ENCODE results near the gene SNAPC5. TPM values are rescaled to one million over a fixed set of nuclear protein-coding genes. Genes with fewer than 3 reads are reported as not detected.

SNAPC5 gene
- polyA plus RNA-seq, 1 experiment = 31.3 TPM

DNA sequence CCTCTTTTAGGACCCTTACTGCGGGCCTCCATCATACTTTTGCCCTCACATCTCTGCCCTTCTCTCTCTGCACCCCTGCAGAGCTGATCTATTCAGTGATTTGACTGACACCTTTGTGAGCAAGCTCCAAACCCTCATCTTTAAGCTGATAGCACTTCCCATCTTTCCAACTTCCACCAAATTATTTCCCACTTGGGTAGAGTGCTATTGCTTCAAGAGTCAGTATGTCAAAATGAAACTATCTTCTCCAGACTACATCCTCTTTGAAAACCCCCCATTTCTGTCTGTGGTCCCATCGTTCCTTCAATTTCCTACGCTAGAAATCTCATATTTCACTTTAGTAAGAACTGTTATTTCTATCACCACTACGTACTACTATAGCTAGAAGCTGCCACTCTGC lies 27.3 kb upstream of the SNAPC5 start:
- Histone ChIP-seq H3K27me3 (ENCODE audit: control insufficient read depth, insufficient read depth, low read length) (no peaks in the 10 kb centered on the region), H3K27ac (ENCODE audit: low read depth, low read length) (no peak overlapping the region), H3K9me3 (ENCODE audit: control insufficient read depth, insufficient read depth, low read length) (no peaks in the 10 kb centered on the region), H3K4me3 (ENCODE audit: low read depth, low read length) (no peak overlapping the region)
- ChIA-PET CTCF (interaction anchor here (0.7 to 1.0 kb wide), 2 partner anchors 18 to 27 kb away, joined by 3 to 4 read pairs; partner anchors contain the start of gene SNAPC5), POLR2A (no interaction called here)
- TF ChIP-seq, protein P1, sequence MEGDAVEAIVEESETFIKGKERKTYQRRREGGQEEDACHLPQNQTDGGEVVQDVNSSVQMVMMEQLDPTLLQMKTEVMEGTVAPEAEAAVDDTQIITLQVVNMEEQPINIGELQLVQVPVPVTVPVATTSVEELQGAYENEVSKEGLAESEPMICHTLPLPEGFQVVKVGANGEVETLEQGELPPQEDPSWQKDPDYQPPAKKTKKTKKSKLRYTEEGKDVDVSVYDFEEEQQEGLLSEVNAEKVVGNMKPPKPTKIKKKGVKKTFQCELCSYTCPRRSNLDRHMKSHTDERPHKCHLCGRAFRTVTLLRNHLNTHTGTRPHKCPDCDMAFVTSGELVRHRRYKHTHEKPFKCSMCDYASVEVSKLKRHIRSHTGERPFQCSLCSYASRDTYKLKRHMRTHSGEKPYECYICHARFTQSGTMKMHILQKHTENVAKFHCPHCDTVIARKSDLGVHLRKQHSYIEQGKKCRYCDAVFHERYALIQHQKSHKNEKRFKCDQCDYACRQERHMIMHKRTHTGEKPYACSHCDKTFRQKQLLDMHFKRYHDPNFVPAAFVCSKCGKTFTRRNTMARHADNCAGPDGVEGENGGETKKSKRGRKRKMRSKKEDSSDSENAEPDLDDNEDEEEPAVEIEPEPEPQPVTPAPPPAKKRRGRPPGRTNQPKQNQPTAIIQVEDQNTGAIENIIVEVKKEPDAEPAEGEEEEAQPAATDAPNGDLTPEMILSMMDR (IDR thresholded peaks at IDR 0.05; ENCODE audit: low read depth, low read length) = no peak
- DNase-seq (ENCODE audit: low read depth, low spot score) = no peak

DNA sequence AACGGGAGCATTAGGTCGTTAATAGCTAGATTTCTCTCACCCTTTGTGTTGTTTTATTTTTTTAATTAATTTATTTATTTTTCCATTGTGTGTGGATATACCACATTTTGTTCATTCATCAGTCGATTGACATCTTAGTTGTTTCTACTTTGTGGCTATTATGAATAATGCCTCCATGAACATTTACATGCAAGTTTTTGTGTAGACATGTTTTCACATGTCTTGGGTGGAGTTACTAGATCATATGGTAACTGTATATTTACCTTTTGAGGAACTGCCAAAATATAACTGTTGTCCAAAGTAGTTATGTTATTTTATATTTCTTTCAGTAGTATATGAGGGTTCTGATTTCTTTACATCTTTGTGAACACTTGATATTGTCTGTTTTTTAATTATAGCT lies 26.4 kb upstream of the SNAPC5 start:
- no peaks in the 10 kb centered on the region for H3K27me3 ChIP-seq (ENCODE audit: control insufficient read depth, insufficient read depth, low read length)
- ChIA-PET POLR2A (no interaction called here), CTCF (interaction anchor here (0.7 to 1.0 kb wide), 2 partner anchors 17 to 26 kb away, joined by 3 to 4 read pairs; partner anchors contain the start of gene SNAPC5)
- no peak overlapping the region for H3K4me3 ChIP-seq (ENCODE audit: low read depth, low read length)
- no peaks in the 10 kb centered on the region for H3K9me3 ChIP-seq (ENCODE audit: control insufficient read depth, insufficient read depth, low read length)
- DNase-seq (ENCODE audit: low read depth, low spot score) = no peak
- H3K27ac ChIP-seq (ENCODE audit: low read depth, low read length) = no peak overlapping the region
- TF ChIP-seq, protein P1 (IDR thresholded peaks at IDR 0.05; ENCODE audit: low read depth, low read length) = no peak

DNA sequence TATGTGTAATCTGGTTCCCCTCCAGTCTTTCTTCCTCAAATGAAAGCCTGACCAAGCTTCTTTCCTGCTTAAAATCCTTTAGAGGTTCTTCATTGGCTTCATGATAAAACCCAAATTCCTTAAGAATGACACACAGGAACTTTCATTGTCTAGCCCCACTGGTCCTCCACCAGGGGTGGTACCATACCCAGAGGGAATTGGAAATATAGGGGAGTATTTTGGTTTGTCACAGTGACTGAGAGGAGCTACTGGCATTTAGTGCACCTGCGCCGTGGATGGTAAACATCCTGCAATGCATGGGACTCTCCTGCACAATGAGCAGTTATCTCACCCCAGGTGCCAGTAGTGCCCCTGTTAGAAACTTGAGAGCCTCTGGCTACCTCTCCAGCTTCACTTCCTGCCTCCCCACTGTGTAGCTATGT lies 18.4 kb upstream of the SNAPC5 start:
- no peak overlapping the region for H3K4me3 ChIP-seq (ENCODE audit: low read depth, low read length)
- H3K27me3 ChIP-seq (ENCODE audit: control insufficient read depth, insufficient read depth, low read length) = no peaks in the 10 kb centered on the region
- H3K27ac ChIP-seq (ENCODE audit: low read depth, low read length) = no peak overlapping the region
- H3K9me3 ChIP-seq (ENCODE audit: control insufficient read depth, insufficient read depth, low read length) = no peaks in the 10 kb centered on the region
- ChIA-PET CTCF (interaction anchor here (0.9 kb wide), 1 partner anchor 18 kb away, joined by 3 read pairs; no protein-coding TSS in a partner anchor), POLR2A (no interaction called here)
- TF ChIP-seq, protein P1 (IDR thresholded peaks at IDR 0.05; ENCODE audit: low read depth, low read length) = no peak
- DNase-seq (ENCODE audit: low read depth, low spot score) = no peak

DNA sequence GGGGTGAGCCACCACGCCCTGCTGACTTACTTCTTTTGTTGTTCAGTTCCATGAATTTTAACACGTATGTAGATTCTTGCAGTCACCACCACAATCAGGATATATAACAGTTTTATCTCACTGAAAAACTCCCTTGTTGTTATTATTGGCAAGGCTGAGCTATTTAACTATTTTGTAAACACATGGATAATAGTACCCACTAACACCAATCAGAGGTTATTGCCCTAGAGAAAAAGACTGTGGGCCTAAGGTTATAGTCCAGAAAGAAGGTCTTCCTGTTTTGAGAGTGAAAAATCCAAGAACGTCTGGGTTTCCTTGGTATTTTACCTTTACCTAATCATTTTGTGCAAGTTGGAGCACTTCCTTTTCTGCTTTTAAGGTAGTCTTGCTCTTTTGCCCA lies 17.0 kb upstream of the SNAPC5 start:
- no peaks in the 10 kb centered on the region for H3K27me3 ChIP-seq (ENCODE audit: control insufficient read depth, insufficient read depth, low read length)
- CTCF ChIA-PET = no interaction called here
- no peak for DNase-seq (ENCODE audit: low read depth, low spot score)
- TF ChIP-seq, protein P1 (IDR thresholded peaks at IDR 0.05; ENCODE audit: low read depth, low read length) = no peak
- H3K4me3 ChIP-seq (ENCODE audit: low read depth, low read length) = no peak overlapping the region
- H3K9me3 ChIP-seq (ENCODE audit: control insufficient read depth, insufficient read depth, low read length) = no peaks in the 10 kb centered on the region
- no peak overlapping the region for H3K27ac ChIP-seq (ENCODE audit: low read depth, low read length)
- POLR2A ChIA-PET = no interaction called here

DNA sequence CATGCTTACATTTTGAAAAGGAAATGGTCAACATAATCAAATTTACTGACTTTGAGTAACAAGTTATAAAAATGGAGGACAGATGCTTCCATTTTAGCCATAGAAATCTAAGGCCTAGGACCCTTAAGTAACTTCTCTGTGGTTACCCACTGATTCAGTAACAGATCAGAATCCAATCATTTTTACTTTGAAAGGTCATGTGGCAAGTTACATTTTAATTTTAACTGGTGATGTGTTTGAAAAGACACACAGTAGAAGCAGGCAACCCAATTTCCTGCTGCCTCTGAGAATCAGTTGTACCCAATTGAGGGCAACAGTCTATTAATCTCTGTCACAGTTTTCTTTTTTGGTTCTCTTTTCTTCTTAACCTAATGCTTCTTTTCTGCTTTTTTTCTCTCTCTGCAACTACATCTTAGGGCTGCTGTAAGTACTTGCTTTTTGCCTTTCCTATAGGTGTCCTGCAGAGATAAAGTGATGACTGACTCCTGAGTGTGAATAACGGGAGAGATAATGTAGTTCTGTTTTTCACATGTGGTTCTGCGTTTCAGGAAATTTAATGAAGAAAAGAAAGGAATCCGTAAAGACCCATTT lies 10.8 kb upstream of the SNAPC5 start:
- no peak overlapping the region for H3K4me3 ChIP-seq (ENCODE audit: low read depth, low read length)
- H3K9me3 ChIP-seq (ENCODE audit: control insufficient read depth, insufficient read depth, low read length) = no peaks in the 10 kb centered on the region
- CTCF ChIA-PET = no interaction called here
- POLR2A ChIA-PET = no interaction called here
- no peak overlapping the region for H3K27ac ChIP-seq (ENCODE audit: low read depth, low read length)
- no peak for DNase-seq (ENCODE audit: low read depth, low spot score)
- H3K27me3 ChIP-seq (ENCODE audit: control insufficient read depth, insufficient read depth, low read length) = no peaks in the 10 kb centered on the region
- TF ChIP-seq, protein P1 (IDR thresholded peaks at IDR 0.05; ENCODE audit: low read depth, low read length) = no peak

All from AG04450 (cell line).